HepG2 (cell line): ENCODE data around the gene RASSF7. TPM values are rescaled to one million over a fixed set of nuclear protein-coding genes. Genes with fewer than 3 reads are reported as not detected.

Experiments
- ADNP ChIP-seq: sonication (generic); formaldehyde crosslinking; IDR thresholded peaks from 2 replicates; pipeline ENCODE4 v1.4.0; 2020; ENCODE audit warnings: missing genetic modification reagents
- ARNT ChIP-seq: fragments of 450-650 bp; IDR thresholded peaks from 2 replicates; pipeline ENCODE4 v1.6.1; 2017
- BRF2 ChIP-seq: sonication (generic); formaldehyde crosslinking; IDR thresholded peaks from 2 replicates; pipeline ENCODE4 v1.8.1; 2022; ENCODE audit warnings: mild to moderate bottlenecking, missing genetic modification reagents
- CEBPG ChIP-seq: IDR thresholded peaks from 2 replicates; pipeline ENCODE4 v1.6.1; 2016
- DZIP1 ChIP-seq: sonication (generic); formaldehyde crosslinking; IDR thresholded peaks from 2 replicates; pipeline ENCODE4 v1.5.0; 2020; ENCODE audit warnings: mild to moderate bottlenecking, missing genetic modification reagents
- FOXC1 ChIP-seq: sonication (generic); formaldehyde crosslinking; IDR thresholded peaks from 2 replicates; pipeline ENCODE4 v1.8.0; 2022; ENCODE audit warnings: mild to moderate bottlenecking, missing genetic modification reagents, borderline replicate concordance
- FOXP1 ChIP-seq, 2 experiments: fragments of 450-650 bp in 1 of 2; IDR thresholded peaks; 2 replicates each; pipeline ENCODE4 v1.6.1; 2017 to 2018; ENCODE audit warnings: antibody characterized with exemption in 1 of 2
- MED13 ChIP-seq: sonication (generic); formaldehyde crosslinking; IDR thresholded peaks from 2 replicates; pipeline ENCODE4 v1.5.0; 2020; ENCODE audit warnings: missing genetic modification reagents
- MYNN ChIP-seq: sonication (generic); formaldehyde crosslinking; IDR thresholded peaks from 2 replicates; pipeline ENCODE4 v1.4.0; 2020; ENCODE audit warnings: mild to moderate bottlenecking, low read depth, missing genetic modification reagents
- PATZ1 ChIP-seq: sonication (generic); formaldehyde crosslinking; IDR thresholded peaks from 2 replicates; pipeline ENCODE4 v1.4.0; 2020; ENCODE audit warnings: missing genetic modification reagents
- PPARG ChIP-seq: conservative IDR thresholded peaks from 2 replicates; pipeline ENCODE4 v1.6.1; 2016; ENCODE audit warnings: missing biosample characterization, missing genetic modification reagents
- ZBTB7A ChIP-seq: sonication (generic); formaldehyde crosslinking; IDR thresholded peaks from 2 replicates; pipeline ENCODE4 v1.8.0; 2022; ENCODE audit warnings: mild to moderate bottlenecking, missing genetic modification reagents
- ZC3H13 ChIP-seq: sonication (generic); formaldehyde crosslinking; IDR thresholded peaks from 2 replicates; pipeline ENCODE4 v1.8.1; 2023; ENCODE audit warnings: mild to moderate bottlenecking, missing genetic modification reagents, moderate library complexity
- ZNF747 ChIP-seq: sonication (generic); formaldehyde crosslinking; IDR thresholded peaks from 2 replicates; pipeline ENCODE4 v1.8.1; 2023; ENCODE audit warnings: missing genetic modification reagents, mild to moderate bottlenecking, borderline replicate concordance
- ZNF768 ChIP-seq: sonication (generic); formaldehyde crosslinking; IDR thresholded peaks from 2 replicates; pipeline ENCODE4 v1.4.0; 2020; ENCODE audit warnings: missing genetic modification reagents
- ZNF850 ChIP-seq: sonication (generic); formaldehyde crosslinking; conservative IDR thresholded peaks from 2 replicates; pipeline ENCODE4 v1.9.0; 2021; ENCODE audit warnings: mild to moderate bottlenecking, missing genetic modification reagents
- ZNF878 ChIP-seq: sonication (generic); formaldehyde crosslinking; IDR thresholded peaks from 2 replicates; pipeline ENCODE4 v1.8.1; 2023; ENCODE audit warnings: mild to moderate bottlenecking, missing genetic modification reagents, moderate library complexity
- polyA plus RNA-seq, 8 experiments: library from polyadenylated mRNA; depleted of rRNA in 3 of 8; stranded (reverse) in 7 of 8; unstranded in 1 of 8; fragments of >200 nt; fragmentation: Illumina TruSeq in 4 of 8; extraction: Trizol in 4 of 8; gene quantifications; 2 replicates each; pipeline versions ENCODE4 v1.2.1 to v1.2.3, GENCODE V29; 2011 to 2016; ENCODE audit warnings: low read depth in 4 of 8, missing spikeins in 1 of 8, mixed read lengths in 1 of 8; ENCODE audit not compliant: insufficient read depth in 1 of 8
- total RNA-seq, 5 experiments: library from RNA; depleted of rRNA; stranded (reverse); fragments of >200 nt; fragmentation: Illumina TruSeq; extraction: Trizol; gene quantifications; 2 replicates each; pipeline ENCODE4 v1.2.3, GENCODE V29; 2016; ENCODE audit warnings: low read depth in 1 of 5
- TF ChIP-seq, protein P1 (sequence below): sonication (generic); formaldehyde crosslinking; IDR thresholded peaks from 2 replicates; pipeline ENCODE4 v1.5.1; 2020; ENCODE audit warnings: missing genetic modification reagents, mild to moderate bottlenecking, borderline replicate concordance
- TF ChIP-seq, protein P2 (sequence below), 2 experiments: sonication (generic) in 1 of 2; formaldehyde crosslinking in 1 of 2; IDR thresholded peaks; 2 replicates each; pipeline versions ENCODE4 v1.5.1 to v1.6.1; 2011 to 2020; ENCODE audit warnings: borderline replicate concordance in 1 of 2, low read depth in 1 of 2, low read length in 1 of 2, mild to moderate bottlenecking in 1 of 2, missing genetic modification reagents in 1 of 2, moderate library complexity in 1 of 2

Gene RASSF7
- total and polyA plus RNA-seq, 2 of the 13 experiments (the other 11 are each of a cell fraction or from before 2014, with no cell fraction given) = 20.2 to 28.6 TPM

DNA sequence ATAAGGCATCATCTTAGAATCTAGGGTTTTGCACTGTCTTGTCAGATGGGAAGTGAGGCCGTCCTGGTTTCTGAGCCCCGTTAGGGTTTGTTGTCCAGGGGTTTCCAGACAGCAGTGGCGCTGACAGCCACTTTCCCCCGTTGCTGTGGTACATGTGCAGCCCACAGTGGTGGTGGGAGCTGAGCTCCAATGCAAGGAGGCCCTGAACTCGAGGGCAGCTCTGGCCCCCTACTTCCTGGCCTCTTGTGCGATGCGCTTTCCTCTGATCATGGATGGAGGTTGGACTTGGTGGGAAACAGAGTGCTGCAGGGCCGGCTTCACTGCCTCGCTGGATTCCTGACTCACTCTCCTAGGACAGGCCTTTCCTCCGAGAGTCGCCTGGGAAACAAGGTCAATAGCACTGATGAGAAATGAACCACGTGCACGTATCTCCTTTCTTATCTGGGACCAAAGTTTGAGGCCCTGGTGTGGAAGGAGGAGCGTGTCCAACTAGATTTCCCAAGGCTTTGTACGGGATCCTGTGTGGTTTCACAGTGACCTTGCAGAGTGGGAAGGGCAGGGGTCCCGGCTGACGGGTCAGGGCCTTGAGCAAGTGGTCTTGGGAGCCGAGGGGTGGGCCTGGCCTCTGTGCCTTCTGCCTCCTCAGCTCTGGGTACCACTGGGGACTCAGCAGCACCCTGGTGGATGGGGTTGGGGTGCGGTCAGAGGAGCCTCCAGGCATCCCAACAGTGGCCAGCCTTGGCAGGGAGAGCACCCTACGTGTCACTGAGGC lies 19.2 kb downstream of the RASSF7 start (continued):
- TF ChIP-seq FOXC1 (CRISPR knock-in tag) (no peak), ARNT (no peak), PATZ1 (CRISPR knock-in tag) (no peak), MED13 (CRISPR knock-in tag) (no peak), DZIP1 (no peak), BRF2 (no peak), ZNF850 (CRISPR knock-in tag) (no peak), ZC3H13 (CRISPR knock-in tag) (no peak), PPARG (CRISPR knock-in tag) (no peak), ZBTB7A (CRISPR knock-in tag) (peak; percentile 94), FOXP1 (IDR thresholded peaks at IDR 0.05) (no peak), FOXP1 (CRISPR knock-in tag; IDR thresholded peaks at IDR 0.05) (no peak), MYNN (CRISPR knock-in tag) (no peak), ZNF768 (CRISPR knock-in tag) (no peak), ZNF747 (CRISPR knock-in tag) (no peak), ZNF878 (CRISPR knock-in tag) (no peak), CEBPG (CRISPR knock-in tag) (peak; percentile 31; the same call in 1 of the 2 replicates), ADNP (no peak)
- TF ChIP-seq, protein P1, sequence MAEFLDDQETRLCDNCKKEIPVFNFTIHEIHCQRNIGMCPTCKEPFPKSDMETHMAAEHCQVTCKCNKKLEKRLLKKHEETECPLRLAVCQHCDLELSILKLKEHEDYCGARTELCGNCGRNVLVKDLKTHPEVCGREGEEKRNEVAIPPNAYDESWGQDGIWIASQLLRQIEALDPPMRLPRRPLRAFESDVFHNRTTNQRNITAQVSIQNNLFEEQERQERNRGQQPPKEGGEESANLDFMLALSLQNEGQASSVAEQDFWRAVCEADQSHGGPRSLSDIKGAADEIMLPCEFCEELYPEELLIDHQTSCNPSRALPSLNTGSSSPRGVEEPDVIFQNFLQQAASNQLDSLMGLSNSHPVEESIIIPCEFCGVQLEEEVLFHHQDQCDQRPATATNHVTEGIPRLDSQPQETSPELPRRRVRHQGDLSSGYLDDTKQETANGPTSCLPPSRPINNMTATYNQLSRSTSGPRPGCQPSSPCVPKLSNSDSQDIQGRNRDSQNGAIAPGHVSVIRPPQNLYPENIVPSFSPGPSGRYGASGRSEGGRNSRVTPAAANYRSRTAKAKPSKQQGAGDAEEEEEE (CRISPR knock-in tag) = no peak
- TF ChIP-seq, protein P2, sequence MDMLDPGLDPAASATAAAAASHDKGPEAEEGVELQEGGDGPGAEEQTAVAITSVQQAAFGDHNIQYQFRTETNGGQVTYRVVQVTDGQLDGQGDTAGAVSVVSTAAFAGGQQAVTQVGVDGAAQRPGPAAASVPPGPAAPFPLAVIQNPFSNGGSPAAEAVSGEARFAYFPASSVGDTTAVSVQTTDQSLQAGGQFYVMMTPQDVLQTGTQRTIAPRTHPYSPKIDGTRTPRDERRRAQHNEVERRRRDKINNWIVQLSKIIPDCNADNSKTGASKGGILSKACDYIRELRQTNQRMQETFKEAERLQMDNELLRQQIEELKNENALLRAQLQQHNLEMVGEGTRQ (IDR thresholded peaks at IDR 0.05; ENCODE audit: low read depth, low read length) = peak; percentile 21; the same call in 1 of the 2 replicates
- TF ChIP-seq, protein P2 (CRISPR knock-in tag; IDR thresholded peaks at IDR 0.05; ENCODE audit: borderline replicate concordance) = no peak; the same call in 1 of the 2 replicates
